Progenitor cell of endocrine pancreas (in vitro differentiated cells): ENCODE measurements around the gene SOCS1. TPM values are rescaled to one million over a fixed set of nuclear protein-coding genes. Genes with fewer than 3 reads are reported as not detected.
"Not testable (repeated sequence)": the region's sequence is repeated elsewhere in the genome, so short reads cannot be mapped to it uniquely, and the experiment has no call there.

Experiments used
- DNase-seq: peaks from one replicate; pipeline ENCODE4 v3.0.0; 2021; ENCODE audit warnings: low spot score; ENCODE audit not compliant: unreplicated experiment
- H3K27ac Mint-ChIP-seq: 2 replicates; pipeline ENCODE4 v1.8.0; 2021; ENCODE audit warnings: mild to moderate bottlenecking, moderate library complexity, mixed read lengths
- H3K27me3 Mint-ChIP-seq: 2 replicates; pipeline ENCODE4 v1.8.0; 2021; ENCODE audit warnings: mixed read lengths
- H3K36me3 Mint-ChIP-seq: 2 replicates; pipeline ENCODE4 v1.8.0; 2022; ENCODE audit warnings: mixed read lengths; ENCODE audit not compliant: insufficient read depth
- H3K4me1 Mint-ChIP-seq: 2 replicates; pipeline ENCODE4 v1.8.0; 2021; ENCODE audit warnings: low read depth, mixed read lengths
- H3K4me3 Mint-ChIP-seq: 2 replicates; pipeline ENCODE4 v1.8.0; 2021; ENCODE audit warnings: low read depth, mild to moderate bottlenecking, moderate library complexity, mixed read lengths
- H3K9me3 Mint-ChIP-seq: 2 replicates; pipeline ENCODE4 v1.8.0; 2021; ENCODE audit warnings: low read depth, mixed read lengths
- CTCF ChIP-seq: fragments of 200-600 bp; sonication (generic); IDR thresholded peaks from one replicate; pipeline ENCODE4 v1.5.0; 2021; ENCODE audit warnings: antibody characterized with exemption, mild to moderate bottlenecking; ENCODE audit not compliant: unreplicated experiment
- total RNA-seq: library from RNA; stranded (reverse); gene quantifications from 2 replicates; pipeline ENCODE4 v1.2.1, GENCODE V29; 2021

Gene SOCS1
- total RNA-seq, 1 donor from 2014 or later = 6.6 TPM

DNA sequence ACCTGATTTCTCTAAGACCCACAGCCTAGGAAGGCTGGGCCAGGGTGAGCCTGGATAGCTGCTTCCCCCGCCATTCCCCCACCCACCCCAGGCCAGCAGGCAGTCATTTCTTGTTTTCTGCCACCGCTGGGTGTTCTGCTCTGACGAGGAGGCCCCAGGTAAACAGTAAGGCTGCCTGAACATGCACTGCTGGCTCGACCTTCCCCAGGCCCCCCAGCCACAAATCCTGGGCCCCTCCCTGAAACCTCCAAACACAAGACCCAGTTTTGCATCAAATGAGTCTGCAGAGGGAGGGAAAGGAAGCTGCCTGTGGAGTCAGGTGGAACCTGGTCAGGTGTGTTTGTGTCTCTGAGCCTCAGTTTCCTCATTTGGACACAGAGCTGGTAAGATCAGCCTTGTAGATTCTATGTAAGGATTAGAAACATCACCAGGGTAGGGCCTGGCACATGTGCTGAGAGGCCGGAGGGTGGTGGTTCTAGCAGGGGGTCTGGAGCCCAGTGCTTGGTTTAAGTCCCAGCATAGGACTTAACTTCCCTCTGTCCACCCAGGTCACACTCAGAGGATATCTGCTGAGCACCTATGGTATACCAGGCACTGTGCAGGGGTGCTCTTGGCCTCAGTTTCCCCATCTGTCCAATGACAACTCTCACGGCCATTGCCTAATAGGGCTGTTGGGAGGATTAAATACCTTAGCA is 44.0 kb upstream of the SOCS1 start:
- Mint-ChIP-seq H3K27me3 (no peaks in the 10 kb centered on the region), H3K4me1 (peaks cover 21% of the 10 kb centered on the region), H3K36me3 (no peaks in the 10 kb centered on the region), H3K27ac (no peak overlapping the region), H3K9me3 (no peaks in the 10 kb centered on the region), H3K4me3 (no peak overlapping the region)
- no peak for TF ChIP-seq CTCF
- DNase-seq = no peak

GRCh38 chr16:11298950-11299547 is 43.0 kb upstream of the SOCS1 start:
- not testable (repeated sequence) for H3K27ac Mint-ChIP-seq, H3K36me3 Mint-ChIP-seq, H3K9me3 Mint-ChIP-seq, H3K4me3 Mint-ChIP-seq, H3K27me3 Mint-ChIP-seq, DNase-seq
- peaks cover 23% of the 10 kb centered on the region for H3K4me1 Mint-ChIP-seq

GRCh38 chr16:11298143-11298900 is 42.3 kb upstream of the SOCS1 start:
- TF ChIP-seq CTCF = no peak
- Mint-ChIP-seq H3K9me3 (no peaks in the 10 kb centered on the region), H3K36me3 (no peaks in the 10 kb centered on the region), H3K4me3 (no peak overlapping the region), H3K4me1 (peaks cover 23% of the 10 kb centered on the region), H3K27me3 (no peaks in the 10 kb centered on the region), H3K27ac (no peak overlapping the region)
- no peak for DNase-seq

DNA sequence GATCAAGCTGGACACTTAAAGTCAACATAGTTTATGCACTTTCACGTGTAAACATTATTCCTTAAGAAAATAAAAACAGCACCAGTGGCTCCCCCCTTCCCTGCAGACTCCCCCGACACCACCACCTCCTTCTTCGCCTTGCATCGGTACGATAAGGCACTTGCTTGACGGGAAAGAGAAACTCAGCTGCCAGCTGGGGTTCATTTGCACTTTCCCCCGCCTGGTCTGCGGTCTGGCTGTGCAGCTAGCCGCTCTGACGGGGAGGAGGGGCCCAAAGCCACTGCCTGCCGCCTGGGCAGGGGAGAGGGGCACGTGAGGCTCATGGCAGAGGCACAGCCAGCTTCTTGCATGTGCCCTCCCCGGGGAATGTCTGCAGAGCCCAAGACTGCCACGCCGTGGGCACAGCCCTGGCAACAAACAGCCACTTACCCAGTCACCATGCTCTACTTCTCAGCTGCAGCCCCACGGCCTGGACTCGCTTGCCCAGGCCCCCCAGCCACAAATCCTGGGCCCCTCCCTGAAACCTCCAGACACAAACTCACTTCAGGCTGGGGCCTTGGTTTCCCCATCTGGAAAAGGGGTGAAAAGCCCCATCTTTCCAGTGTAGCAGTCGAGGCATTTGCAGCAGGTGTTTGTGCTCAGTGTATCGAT is 41.6 kb upstream of the SOCS1 start:
- H3K36me3 Mint-ChIP-seq = no peaks in the 10 kb centered on the region
- peak; percentile 26 for DNase-seq
- H3K27ac Mint-ChIP-seq = no peak overlapping the region
- H3K27me3 Mint-ChIP-seq = no peaks in the 10 kb centered on the region
- peaks cover 25% of the 10 kb centered on the region for H3K4me1 Mint-ChIP-seq
- TF ChIP-seq CTCF = no peak
- no peaks in the 10 kb centered on the region for H3K9me3 Mint-ChIP-seq
- H3K4me3 Mint-ChIP-seq = no peak overlapping the region

GRCh38 chr16:11296706-11297491 is 40.9 kb upstream of the SOCS1 start:
- no peak overlapping the region for H3K4me3 Mint-ChIP-seq
- H3K9me3 Mint-ChIP-seq = no peaks in the 10 kb centered on the region
- H3K27ac Mint-ChIP-seq = peak overlapping the region; percentile 81
- H3K36me3 Mint-ChIP-seq = no peaks in the 10 kb centered on the region
- H3K27me3 Mint-ChIP-seq = no peaks in the 10 kb centered on the region
- H3K4me1 Mint-ChIP-seq = peaks cover 26% of the 10 kb centered on the region
- DNase-seq = no peak
- no peak for TF ChIP-seq CTCF
